GM18907 (cell line): ENCODE results near the gene CHAF1B.

Experiments used
- ATAC-seq: cut with Tn5 transposase; IDR thresholded peaks from one replicate; pipeline ENCODE4 v1.9.1; 2021; ENCODE audit warnings: mild to moderate bottlenecking, moderate library complexity; ENCODE audit not compliant: unreplicated experiment

The CHAF1B gene

GRCh38 chr21:36425286-36425685 is 40.1 kb downstream of the CHAF1B start:
- no peak for ATAC-seq

DNA sequence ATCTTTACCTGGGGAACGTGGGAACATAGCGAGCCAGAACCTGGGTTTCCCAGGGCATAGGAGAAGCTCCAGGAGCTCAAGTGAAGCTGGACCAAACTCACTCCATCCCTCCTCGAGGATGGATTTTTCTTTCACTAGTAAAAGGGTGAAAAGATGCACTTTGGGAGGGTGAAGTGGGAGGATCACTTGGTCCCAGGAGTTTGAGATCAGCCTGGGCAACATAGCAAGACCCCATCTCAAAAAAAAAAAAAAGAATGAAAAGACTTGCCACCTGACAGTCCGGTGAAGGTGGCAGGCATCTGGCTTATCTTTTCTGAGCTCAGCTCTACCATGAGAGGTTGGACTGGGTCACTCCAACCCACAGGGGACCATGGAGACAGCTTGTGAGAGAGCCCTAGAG is 42.3 kb downstream of the CHAF1B start:
- ATAC-seq, result no peak

DNA sequence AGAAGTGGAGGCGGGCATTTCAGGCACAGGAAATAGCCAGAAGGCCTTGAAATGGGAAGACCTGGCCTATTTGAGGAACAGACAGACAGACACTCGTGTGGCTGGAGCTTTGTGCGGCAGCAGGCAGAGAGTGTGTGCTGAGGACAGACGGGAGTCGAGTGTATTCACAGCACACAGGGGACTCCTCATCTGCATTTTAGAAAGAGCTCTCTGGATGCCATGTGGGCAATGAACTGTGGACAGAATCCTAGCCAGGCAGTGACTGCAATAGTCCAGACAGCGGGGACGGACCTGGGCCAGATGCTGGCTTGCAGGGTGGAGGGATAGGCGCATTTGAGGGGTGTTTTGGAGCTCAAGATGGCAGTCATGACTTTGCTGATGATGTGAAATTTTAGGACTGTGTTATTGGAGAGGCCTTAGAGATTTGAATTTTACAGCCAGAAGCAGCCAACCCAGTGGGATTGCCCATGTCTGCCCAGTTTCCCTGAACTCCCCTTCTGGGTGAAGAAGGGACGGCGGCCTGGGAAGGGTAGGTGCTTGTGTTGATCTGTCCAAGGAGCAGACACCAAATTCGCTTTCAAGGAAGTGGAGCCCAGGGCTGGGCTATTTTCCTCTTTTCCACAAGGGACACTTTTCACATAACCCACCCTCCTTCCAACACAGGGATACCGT is 43.7 kb downstream of the CHAF1B start:
- no peak for ATAC-seq

GRCh38 chr21:36429947-36430546 is 44.9 kb downstream of the CHAF1B start:
- peak; percentile 89 for ATAC-seq

- no peak for ATAC-seq
These were observed 45.6 kb downstream of the CHAF1B start for GRCh38 chr21:36430841-36431240.

- ATAC-seq, result no peak
These were observed 46.1 kb downstream of the CHAF1B start for GRCh38 chr21:36431252-36431651.

- ATAC-seq, result no peak
These were observed 48.0 kb downstream of the CHAF1B start for GRCh38 chr21:36433059-36433709.

GRCh38 chr21:36434144-36434543 is 49.0 kb downstream of the CHAF1B start:
- ATAC-seq, result no peak

- no peak for ATAC-seq
These were observed 51.9 kb downstream of the CHAF1B start for GRCh38 chr21:36436829-36437744.

GRCh38 chr21:36437745-36438128 is 52.5 kb downstream of the CHAF1B start:
- ATAC-seq, result no peak

GRCh38 chr21:36441715-36442114 is 56.5 kb downstream of the CHAF1B start:
- no peak for ATAC-seq

DNA sequence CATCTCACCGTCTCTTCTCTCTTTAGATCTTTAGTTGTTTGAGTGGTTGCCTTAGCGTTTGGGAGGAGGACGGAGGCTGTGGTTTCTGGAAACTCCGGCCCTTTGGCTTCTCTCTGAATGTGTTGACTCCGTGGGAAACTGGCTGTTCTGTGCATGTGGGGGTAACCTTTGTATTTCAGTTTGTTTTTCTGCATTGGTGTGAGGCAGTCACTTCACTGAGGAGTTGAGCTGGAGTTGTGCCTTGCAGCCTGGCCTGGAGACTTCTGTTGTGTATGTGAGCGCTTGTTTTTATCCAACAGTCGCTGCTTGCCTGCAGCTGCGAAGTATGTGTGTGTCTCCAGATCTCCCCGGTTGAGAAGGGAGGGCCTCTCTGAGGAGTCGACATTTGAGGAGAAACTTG is 61.1 kb downstream of the CHAF1B start:
- no peak for ATAC-seq

DNA sequence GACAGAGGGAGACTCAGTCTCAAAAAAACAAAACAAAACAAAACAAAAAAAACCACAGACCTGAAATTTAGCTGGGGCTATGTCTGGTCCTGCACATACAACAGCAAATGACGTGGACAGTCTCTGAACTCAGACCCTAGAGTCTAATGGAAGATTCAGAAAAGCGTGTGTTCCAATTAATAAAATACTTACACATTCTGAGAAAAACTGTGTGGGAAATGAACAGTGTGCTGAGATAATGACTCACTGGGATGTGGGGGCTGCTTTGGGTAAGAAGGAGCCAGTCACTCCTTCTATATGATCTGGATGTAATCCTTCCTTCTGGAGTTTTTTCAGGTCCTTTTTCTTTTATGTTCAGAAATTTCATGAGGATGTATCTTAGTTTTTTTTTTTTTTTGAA is 65.3 kb downstream of the CHAF1B start:
- no peak for ATAC-seq

DNA sequence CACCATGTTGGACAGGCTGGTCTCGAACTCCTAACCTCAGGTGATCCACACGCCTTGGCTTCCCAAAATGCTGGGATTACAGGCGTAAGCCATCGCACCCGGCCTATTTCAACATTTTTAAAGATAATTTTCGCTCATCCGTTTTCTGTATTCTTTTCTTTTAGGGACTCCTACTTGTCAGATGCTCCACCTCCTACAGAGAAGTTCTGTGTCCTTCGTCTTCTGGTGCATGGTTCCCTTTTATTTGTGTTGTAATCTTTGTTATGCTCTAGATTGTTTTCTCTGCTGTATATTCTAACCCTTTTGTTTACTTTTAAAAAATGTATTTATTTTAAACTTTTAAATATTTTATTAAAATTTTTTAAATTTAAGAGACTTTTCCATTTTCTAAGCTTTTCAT is 66.3 kb downstream of the CHAF1B start:
- no peak for ATAC-seq

- ATAC-seq, result no peak
These were observed 67.2 kb downstream of the CHAF1B start for GRCh38 chr21:36452281-36452825.

- ATAC-seq, result no peak
These were observed 68.9 kb downstream of the CHAF1B start for GRCh38 chr21:36454093-36454531.

DNA sequence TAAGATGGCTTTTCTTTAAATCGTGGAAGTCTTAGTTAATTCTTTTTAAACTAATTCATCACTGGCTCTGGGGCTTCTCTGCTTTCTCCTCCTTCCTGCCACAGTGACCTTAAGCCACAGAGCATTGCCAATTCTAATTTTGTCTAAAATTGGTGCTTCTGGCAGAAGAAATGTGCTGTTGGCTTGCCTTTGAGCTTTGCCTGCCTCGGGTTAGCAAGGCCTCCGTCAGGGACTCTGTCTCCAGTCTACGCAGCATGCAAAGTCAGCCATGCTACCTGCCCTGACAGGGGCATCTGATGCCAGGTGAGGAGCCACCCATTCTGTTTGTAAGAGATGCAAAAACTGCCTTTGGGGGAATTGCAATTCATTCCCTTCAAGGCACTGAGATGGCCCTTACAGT is 69.5 kb downstream of the CHAF1B start:
- ATAC-seq, result no peak

- ATAC-seq, result no peak
These were observed 71.7 kb downstream of the CHAF1B start for GRCh38 chr21:36456729-36457414.

GRCh38 chr21:36459098-36459497 is 73.9 kb downstream of the CHAF1B start:
- no peak for ATAC-seq

- no peak for ATAC-seq
These were observed 75.7 kb downstream of the CHAF1B start for GRCh38 chr21:36460866-36461265.
